Neural progenitor cell (in vitro differentiated cells): Measurements from ENCODE around the gene ABRACL.

Experiments
- CTCF ChIP-seq: fragments of 200-600 bp; sonication (generic); IDR thresholded peaks from 2 replicates; pipeline ENCODE4 v1.5.1; 2017; ENCODE audit warnings: antibody characterized with exemption, mild to moderate bottlenecking
- EZH2phosphoT487 ChIP-seq: fragments of 200-600 bp; sonication (generic); IDR thresholded peaks from 2 replicates; pipeline ENCODE4 v1.6.1; 2017; ENCODE audit warnings: antibody characterized with exemption

DNA sequence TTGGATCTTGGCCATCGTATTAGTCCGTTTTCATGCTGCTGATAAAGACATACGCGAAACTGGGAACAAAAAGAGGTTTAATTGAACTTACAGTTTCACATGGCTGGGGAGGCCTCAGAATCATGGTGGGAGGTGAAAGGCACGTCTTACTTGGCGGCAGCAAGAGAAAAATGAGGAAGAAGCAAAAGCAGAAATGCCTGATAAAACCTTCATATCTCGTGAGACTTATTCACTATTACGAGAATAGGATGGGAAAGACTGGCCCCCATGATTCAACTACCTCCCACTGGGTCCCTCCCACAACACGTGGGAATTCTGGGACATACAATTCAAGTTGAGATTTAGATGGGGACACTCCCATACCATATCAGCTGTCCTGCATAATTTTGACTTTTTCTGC is 20.4 kb upstream of the ABRACL start:
- TF ChIP-seq CTCF (no peak), EZH2phosphoT487 (no peak)
